GM19452 (cell line): ENCODE results near the gene RAD51B.
"Not testable (repeated sequence)": the region's sequence is repeated elsewhere in the genome, so short reads cannot be mapped to it uniquely, and the experiment has no call there.

Experiments
- ATAC-seq: cut with Tn5 transposase; IDR thresholded peaks from one replicate; pipeline ENCODE4 v1.9.1; 2021; ENCODE audit not compliant: unreplicated experiment

Gene RAD51B

GRCh38 chr14:68018598-68018997, 199.0 kb downstream of the RAD51B start:
- ATAC-seq, result no peak

DNA sequence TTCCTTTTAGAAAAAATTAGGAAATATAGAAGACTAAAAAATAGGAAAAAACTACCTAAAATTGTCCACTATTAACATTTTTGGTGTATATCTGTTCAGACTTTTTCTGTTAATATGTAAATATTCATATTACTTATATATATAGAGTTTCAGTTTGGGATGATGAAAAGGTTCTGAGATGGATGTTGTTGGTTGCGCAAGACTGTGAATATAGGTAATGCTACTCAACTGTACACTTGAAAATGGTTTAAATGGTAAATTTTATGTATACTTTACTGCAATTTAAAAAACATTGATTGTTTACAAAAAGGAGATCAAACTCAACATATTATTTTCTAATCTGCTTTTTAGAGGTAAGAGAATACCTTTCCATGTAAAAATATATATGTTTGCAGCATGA, 200.9 kb downstream of the RAD51B start:
- ATAC-seq, result no peak

- ATAC-seq, result no peak
Observed at GRCh38 chr14:68020999-68021663, 201.6 kb downstream of the RAD51B start.

- no peak for ATAC-seq
Observed at GRCh38 chr14:68027276-68027675, 207.7 kb downstream of the RAD51B start.

- ATAC-seq, result no peak
Observed at GRCh38 chr14:68028075-68028474, 208.5 kb downstream of the RAD51B start.

- ATAC-seq, result not testable (repeated sequence)
Observed at GRCh38 chr14:68031011-68031410, 211.4 kb downstream of the RAD51B start.

DNA sequence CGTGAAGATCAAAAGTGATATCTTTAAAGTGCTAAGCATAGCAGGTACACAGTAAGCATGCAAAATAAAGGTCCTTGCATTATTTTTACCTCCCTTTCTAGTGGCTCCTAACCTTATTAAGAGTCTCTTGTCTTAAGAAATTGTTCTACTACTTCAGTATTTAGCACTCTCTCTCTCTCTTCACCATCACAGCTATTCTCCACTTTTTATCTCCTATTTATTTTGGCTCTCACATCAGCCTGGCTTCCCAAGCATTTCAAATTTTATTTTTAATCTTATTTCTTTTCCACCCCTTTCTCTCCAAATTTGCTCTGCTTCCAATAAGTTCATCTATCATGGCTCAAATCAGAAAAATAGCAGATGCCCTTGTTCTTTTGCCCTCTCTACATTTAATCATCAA, 212.6 kb downstream of the RAD51B start:
- no peak for ATAC-seq

DNA sequence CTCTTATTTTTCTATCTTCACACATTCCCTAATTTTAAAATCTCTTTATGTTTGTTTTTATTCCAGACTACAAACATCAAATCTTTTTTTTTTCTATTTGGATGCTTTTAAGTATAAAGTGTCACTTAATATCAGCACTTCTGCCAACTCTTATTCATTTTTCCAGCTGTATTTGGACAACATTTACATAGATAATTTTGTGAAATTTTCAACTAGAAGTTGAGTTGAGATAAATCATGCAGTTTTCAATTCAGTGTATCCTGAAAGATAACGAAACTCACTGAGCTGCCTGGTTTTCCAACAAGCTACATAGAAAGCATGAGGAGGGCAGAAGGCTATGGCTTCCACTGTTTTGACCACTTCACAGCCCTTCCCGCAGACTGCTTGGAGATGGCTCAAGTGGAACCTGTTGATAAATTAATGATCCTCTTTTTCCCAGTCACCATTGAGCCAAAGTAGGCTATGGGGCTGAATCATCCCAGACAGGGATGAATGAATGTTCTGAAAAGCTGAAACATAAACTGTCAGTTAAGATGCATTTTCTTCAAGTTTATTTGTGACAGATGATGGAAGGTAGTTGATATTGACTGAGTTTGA, 213.9 kb downstream of the RAD51B start:
- ATAC-seq, result no peak

DNA sequence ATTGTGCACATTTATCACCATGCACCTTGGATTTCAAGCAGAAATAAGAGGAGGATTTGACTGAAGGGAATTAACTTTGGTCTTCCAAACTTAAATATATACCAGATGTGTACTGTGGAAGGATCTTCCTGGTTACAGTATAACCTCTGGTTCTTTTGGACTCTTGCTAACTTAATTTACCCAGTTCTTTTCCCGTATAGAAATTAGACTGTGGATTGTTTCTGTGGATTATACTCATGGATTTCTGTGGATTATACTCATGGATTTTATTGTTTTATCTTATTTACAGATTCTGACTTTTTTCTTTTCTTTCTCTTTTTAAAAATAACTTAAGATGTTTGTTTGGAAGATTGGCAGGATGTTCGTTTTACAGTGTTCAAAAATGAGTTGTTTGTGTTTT, 215.3 kb downstream of the RAD51B start:
- no peak for ATAC-seq

GRCh38 chr14:68036202-68036601, 216.6 kb downstream of the RAD51B start:
- no peak for ATAC-seq

GRCh38 chr14:68039593-68039992, 220.0 kb downstream of the RAD51B start:
- no peak for ATAC-seq

DNA sequence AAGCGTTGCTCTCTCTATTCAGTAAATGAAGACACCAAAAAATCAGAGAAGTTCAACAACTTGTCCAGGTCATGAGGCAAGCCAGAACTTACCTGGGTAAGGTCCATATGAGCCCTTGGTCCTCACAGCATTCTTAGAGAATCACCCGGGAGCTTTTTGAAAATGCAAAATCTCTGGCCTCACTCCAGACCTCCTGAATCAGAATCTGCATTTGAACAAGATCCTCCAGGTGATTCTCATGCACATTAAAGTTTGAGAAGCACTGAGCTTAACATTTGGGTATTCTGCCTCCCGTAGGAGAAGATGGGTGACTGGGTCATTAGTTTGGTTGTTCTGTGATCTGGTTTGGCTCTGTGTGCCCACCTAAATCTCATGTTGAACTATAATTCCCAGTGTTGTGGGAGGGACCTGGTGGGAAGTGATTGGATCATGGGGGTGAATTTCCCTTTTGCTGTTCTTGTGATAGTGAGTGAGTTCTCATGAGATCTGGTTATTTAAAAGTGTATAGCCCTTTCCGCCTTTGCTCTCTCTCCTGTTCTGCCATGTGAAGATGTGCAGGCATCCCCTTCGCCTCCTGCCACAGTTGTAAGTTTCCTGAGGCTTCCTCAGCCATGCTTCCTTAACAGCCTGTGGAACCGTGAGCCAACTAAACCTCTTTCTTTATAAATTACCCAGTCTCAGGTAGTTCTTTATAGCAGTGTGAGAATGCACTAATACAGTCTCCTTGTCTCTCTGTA, 221.2 kb downstream of the RAD51B start:
- ATAC-seq, result no peak

- ATAC-seq, result no peak
Observed at GRCh38 chr14:68041876-68042354, 222.3 kb downstream of the RAD51B start.

- ATAC-seq, result no peak
Observed at GRCh38 chr14:68042586-68043210, 223.1 kb downstream of the RAD51B start.

DNA sequence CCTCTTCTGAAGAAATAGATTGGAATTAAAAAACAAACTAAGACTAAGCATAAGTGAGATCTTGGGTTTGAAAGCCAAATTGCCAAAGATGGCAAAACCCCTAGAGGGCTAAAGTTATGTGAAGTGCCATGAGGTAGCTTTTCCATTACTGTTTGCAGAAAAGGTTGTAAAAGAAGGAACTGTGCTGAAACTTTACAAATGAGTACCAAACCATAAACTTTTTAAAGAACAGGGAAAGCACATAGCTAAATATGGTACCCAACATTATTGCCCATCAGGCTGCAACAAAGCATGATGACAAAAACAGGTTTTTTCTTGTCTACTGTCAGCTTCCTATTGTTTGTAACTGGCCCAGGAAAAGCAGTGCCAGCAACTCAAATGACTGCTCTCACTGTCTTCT, 224.2 kb downstream of the RAD51B start:
- no peak for ATAC-seq

- ATAC-seq, result no peak
Observed at GRCh38 chr14:68047906-68048305, 228.3 kb downstream of the RAD51B start.

GRCh38 chr14:68048815-68049214, 229.2 kb downstream of the RAD51B start:
- ATAC-seq, result not testable (repeated sequence)

DNA sequence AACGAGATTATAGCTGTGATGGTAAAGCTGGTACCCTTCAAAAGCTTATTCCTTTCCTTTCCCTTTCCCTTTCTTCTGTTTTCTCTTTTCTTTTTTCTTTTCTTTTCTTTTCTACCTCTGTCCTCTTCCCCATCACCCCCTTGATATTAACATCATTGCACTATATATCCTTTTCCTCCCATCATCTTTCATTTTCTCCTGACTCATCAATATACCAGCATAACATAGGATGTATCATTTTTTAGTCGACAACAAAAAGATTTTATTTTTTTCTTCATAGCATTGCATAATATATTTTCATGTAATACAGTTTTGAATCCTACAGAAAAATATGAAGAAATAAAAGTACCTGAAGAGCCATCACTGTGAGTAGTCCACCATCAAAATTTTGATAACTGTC, 230.6 kb downstream of the RAD51B start:
- no peak for ATAC-seq

DNA sequence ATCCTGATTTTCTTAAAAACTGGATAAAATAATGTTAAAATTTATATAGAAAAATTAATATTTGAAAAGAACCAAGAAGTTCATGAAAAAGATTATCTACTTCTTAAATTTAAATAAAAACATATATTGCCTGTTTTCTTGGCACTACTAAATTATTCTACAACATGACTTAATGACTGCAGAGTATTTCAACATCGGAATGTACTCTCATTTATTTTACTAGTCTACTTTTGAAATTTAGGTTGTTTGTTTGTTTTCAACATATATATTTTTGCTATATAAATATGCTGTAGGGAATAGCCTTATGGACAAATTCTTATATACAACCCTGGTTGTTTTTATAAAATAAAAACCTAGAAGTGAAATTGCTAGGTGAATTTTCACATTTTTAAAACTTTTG, 231.6 kb downstream of the RAD51B start:
- ATAC-seq, result no peak

- ATAC-seq, result no peak
Observed at GRCh38 chr14:68060198-68060597, 240.6 kb downstream of the RAD51B start.

GRCh38 chr14:68062651-68063050, 243.1 kb downstream of the RAD51B start:
- ATAC-seq, result no peak

GRCh38 chr14:68065322-68065721, 245.7 kb downstream of the RAD51B start:
- ATAC-seq, result no peak
